HG02938 (cell line): ENCODE measurements around the gene MED12L.
"Not testable (repeated sequence)": the region's sequence is repeated elsewhere in the genome, so short reads cannot be mapped to it uniquely, and the experiment has no call there.

Source experiments
- ATAC-seq: cut with Tn5 transposase; IDR thresholded peaks from one replicate; pipeline ENCODE4 v1.9.1; 2021; ENCODE audit warnings: mild to moderate bottlenecking, moderate library complexity; ENCODE audit not compliant: unreplicated experiment

The MED12L gene

GRCh38 chr3:151351648-151352047 lies 266.2 kb downstream of the MED12L start:
- peak; percentile 31 for ATAC-seq

- no peak for ATAC-seq
Observed at GRCh38 chr3:151356794-151357462, 271.5 kb downstream of the MED12L start.

GRCh38 chr3:151357463-151357850 lies 272.0 kb downstream of the MED12L start:
- no peak for ATAC-seq

GRCh38 chr3:151362751-151363174 lies 277.3 kb downstream of the MED12L start:
- ATAC-seq, result no peak

- ATAC-seq, result no peak
Observed at GRCh38 chr3:151366993-151367392, 281.5 kb downstream of the MED12L start.

- no peak for ATAC-seq
Observed at GRCh38 chr3:151367448-151367847, 282.0 kb downstream of the MED12L start.

- ATAC-seq, result no peak
Observed at GRCh38 chr3:151371526-151371925, 286.1 kb downstream of the MED12L start.

GRCh38 chr3:151372063-151372820 lies 286.8 kb downstream of the MED12L start:
- no peak for ATAC-seq

GRCh38 chr3:151377768-151378385 lies 292.4 kb downstream of the MED12L start:
- ATAC-seq, result peak; percentile 47

GRCh38 chr3:151379083-151379734 lies 293.7 kb downstream of the MED12L start:
- ATAC-seq, result no peak

GRCh38 chr3:151382671-151383070 lies 297.2 kb downstream of the MED12L start:
- ATAC-seq, result no peak

- no peak for ATAC-seq
Observed at GRCh38 chr3:151383111-151383510, 297.6 kb downstream of the MED12L start.

GRCh38 chr3:151383956-151384355 lies 298.5 kb downstream of the MED12L start:
- peak; percentile 53 for ATAC-seq

- ATAC-seq, result peak; percentile 39
Observed at GRCh38 chr3:151384741-151385174, 299.3 kb downstream of the MED12L start, which contains the start of gene P2RY12. Gene P2RY12, minus strand, starts transcription at chr3:151384753. Its CDS starts 45,908 bp downstream, at chr3:151338845.

GRCh38 chr3:151386056-151386455 lies 300.6 kb downstream of the MED12L start:
- no peak for ATAC-seq

GRCh38 chr3:151387432-151387831 lies 302.0 kb downstream of the MED12L start:
- no peak for ATAC-seq

- ATAC-seq, result no peak
Observed at GRCh38 chr3:151387842-151388241, 302.4 kb downstream of the MED12L start.

GRCh38 chr3:151391720-151392119 lies 306.3 kb downstream of the MED12L start:
- no peak for ATAC-seq

GRCh38 chr3:151392191-151392590 lies 306.7 kb downstream of the MED12L start:
- not testable (repeated sequence) for ATAC-seq

- ATAC-seq, result no peak
Observed at GRCh38 chr3:151393146-151393830, 307.8 kb downstream of the MED12L start.

GRCh38 chr3:151393941-151394340 lies 308.5 kb downstream of the MED12L start:
- no peak for ATAC-seq
